DLD1 (cell line): ENCODE measurements around the gene COX7A2L.

Source experiments
- in situ Hi-C: cut with HindIII; loops from 2 replicates; pipeline ENCODE4 v1.10.0; 2017; ENCODE audit warnings: low sequenced_read_pairs

The COX7A2L gene

DNA sequence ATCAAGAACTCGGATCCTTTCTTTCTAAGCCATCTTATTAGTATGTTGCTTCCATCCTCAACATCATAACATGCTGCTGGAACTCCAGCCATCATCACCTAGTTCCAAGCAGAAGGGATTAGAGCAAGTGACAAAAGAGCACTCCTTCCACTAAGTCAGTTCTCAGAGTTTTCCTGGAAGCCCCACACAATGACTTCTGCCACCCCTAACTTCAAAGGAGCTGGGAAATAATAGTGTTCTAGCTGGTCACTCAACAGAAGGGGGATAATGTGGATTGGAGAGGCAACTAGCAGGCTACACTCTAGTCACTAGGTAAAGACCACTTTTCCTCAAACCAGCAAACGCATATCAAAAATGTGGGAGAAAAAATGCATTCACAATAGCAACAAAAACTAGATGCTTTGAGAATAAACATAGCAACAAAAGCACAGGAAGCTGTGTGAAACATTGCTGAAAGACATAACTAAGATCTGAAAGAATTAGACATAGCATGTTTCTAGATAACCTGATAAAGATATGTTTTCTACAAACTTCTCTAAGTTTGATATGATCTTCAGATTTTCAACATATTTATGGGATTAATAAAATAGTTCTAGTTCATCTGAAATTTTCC lies 39.5 kb downstream of the COX7A2L start:
- in situ Hi-C loops: no loop called here

DNA sequence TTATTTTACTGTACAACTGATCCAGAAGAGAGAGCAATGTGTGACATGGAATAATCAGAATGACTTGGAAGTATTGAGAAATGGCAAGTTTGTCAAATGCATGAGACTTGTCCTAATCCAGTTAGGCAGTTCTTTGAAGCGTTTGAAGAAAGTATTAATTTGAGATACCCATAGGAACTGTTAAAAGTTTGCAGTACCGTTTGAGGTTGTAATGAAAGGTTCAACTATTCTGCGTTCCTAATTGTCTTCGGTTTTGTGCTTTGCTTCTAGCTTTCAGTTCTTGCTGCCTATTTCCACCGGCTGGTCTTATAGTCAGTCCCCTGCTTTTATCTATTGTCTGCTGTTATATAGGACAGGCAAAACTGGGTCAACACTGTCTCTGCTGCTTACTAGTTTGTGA lies 41.8 kb downstream of the COX7A2L start:
- in situ Hi-C loops: no loop called here

DNA sequence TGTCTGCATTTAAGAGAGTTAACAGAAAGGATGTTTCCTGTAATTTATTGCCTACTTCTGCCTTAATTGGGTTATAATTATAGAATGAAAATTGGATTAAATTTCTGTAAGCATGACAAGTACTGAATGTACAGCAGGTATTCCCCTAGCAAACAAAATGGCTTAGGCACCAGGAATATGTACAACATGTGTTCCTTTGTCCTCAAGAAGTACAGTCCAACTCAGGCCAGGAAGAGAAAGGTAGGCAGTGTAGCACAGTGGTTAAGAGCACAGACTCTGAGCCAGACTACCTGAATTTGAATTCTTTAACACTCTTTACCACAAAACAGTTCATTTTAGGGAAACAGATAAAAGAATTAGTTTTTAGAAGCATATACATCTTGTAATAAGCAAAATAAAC lies 43.1 kb downstream of the COX7A2L start:
- in situ Hi-C loops: no loop called here

DNA sequence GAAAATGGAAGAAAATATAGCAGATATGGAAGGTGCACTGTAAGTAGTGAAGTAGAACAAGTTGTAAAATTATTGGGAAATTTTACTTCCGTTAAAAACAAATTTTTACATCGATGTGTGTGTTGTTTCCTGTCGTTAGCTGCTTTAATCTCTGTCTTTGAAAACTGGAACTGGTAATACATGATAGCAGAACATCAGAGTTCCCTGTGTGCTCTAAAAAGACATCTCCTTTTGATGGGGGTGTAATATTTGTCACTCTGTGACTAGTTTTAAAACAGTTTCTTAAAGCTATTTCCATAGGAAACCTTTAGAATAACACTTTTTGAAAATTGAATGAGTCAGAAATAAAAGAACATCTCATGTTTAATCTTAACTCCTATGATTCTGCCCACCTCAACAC lies 43.5 kb downstream of the COX7A2L start:
- in situ Hi-C loops: no loop called here

DNA sequence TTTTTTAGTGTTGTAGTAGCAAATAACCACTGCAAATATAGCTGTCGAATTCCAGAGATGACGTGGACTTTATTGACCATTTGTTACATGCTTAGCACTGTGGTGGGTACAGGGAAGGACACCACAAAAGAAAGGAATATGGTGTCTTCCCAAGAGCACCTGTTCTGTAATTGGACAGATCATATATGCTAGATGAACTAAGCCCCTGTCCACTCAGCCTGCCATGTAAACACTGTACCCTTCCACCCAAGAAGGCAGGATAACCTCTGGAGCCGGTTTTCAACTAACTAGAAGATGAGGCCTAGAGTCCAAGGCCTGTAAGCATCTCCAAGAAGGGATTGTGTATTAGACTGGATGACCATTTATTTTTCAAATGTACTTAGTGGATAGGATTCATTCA lies 44.1 kb downstream of the COX7A2L start:
- in situ Hi-C loops: no loop called here

DNA sequence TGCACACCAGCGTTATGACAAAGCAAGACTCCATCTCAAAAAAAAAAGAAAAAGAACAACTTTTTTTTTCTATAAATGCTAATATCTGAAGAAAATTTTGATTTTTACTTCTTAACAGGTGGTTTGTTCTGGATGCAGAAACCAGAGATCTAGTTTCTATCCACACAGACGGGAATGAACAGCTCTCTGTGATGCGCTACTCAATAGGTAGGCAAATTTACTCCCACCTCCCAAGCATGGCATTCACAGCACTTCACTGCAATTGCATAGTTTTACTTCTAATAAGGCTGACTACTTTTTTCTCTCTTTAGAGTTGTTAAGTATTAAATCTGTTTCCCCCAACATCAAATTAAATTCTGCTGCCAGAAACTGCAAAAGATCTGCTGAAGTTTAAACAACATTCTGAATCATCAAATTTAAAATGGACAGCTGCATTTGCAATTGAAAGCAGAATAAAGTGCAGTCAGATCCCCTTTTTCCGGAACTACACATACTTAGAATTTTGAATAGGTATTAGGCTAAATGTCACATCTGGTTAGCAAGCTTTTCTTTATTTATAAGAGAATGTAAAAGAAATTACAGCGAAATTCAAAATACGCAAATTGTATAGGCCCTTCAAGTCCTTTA lies 45.1 kb downstream of the COX7A2L start:
- in situ Hi-C loops: no loop called here

DNA sequence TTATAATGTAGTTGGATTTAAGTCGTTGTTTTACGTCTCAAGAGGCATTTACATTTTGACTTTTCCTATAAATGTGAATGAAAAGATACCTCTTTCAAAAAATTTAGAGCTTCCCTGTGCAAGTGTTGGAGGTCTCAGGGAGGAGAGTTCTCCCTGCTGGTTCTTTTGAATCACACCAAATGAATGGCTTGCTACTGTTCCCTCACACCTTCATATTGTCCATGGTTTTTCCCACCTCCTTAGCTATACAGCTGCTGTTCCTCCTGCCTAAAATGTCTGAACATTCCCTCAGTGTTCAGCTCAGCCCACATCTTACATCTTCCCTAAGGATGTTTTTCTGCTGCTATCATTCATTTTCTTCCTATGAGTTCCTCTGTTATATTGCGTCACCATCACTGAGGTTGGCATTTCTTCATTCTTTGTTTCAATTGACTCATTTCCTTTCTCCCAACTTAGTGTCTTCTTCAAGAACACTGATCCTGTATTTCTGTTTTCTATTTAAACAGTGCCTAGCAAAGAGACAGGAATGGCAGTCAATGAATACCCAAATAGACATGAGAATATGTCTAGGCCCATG lies 46.0 kb downstream of the COX7A2L start:
- in situ Hi-C loops: no loop called here

DNA sequence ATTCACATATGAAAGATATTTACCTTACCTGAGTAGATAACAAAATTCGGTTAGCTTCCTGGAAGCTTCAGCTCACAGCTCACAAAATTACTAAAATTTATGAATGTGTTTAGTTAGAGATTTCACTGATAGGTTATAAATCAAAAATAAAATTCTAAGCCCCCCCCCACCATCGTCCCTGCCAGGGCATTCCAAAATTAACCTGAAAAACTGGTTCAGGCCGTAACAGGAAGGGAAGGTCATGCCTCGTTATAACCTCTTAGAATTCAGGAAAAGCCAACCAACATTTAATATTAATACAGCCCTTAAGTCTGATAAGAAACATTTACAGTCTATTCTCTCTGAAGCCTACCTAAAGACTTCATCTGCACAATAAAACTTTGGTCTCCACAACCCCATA lies 48.9 kb downstream of the COX7A2L start:
- in situ Hi-C loops: no loop called here

DNA sequence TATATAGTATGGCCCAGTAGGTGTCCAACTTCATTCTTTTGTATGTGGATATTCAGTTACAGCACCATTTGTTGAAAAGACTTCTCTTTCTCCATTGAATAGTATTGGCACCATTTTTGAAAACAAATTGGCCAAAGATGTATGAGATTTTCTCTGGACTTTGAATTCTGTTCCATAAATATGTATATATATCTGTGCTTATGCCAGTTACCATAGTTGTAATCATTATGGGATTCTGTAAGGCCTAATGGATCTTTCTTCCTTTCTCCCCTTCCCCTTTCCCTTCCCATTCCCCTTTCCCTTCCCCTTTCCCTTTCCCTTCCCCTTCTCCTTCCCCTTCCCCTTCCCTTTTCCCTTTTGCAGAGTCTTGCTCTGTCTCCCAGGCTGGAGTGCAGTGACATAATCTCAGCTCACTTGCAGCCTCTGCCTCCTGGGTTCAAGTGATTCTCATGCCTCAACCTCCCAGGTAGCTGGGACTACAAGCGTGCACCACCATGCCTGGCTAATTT lies 51.0 kb downstream of the COX7A2L start:
- in situ Hi-C loops: no loop called here

DNA sequence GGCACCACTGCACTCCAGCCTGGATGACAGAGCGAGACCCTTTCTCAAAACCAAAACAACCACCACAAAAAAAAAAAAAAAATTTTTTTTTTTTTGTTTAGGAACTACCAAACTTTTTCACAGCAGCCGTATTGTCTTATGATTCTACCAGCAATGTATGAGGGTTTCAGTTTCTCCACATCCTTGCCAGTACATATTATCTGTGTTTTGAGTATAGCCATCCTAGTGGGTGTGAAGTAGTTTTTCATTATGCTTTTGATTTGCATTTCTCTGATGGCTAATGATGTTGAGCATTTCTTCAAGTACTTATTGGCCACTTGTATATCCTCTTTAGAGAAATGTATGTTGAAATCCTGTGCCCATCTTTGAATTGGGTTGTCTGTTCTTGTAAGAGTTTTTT lies 51.7 kb downstream of the COX7A2L start:
- in situ Hi-C loops: no loop called here

DNA sequence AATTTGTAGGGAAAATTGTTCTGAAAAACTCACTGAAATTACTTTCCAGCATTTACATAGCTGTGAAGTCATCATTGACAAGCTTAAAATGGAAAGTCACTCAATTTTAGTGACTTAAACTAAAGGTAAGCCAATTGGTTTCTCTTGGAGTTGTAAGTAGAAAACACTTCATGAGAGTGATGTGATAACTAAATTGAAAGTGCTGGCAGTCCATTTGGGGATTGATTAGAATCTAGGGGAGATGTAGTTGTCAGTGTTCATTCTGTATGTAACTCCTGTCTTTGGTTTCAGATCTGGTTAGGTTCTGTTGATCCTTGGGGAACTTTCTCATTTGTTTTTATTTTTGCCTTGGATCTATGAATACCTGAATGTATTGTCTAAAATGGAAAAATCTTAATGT lies 53.8 kb downstream of the COX7A2L start:
- in situ Hi-C loops: no loop called here

DNA sequence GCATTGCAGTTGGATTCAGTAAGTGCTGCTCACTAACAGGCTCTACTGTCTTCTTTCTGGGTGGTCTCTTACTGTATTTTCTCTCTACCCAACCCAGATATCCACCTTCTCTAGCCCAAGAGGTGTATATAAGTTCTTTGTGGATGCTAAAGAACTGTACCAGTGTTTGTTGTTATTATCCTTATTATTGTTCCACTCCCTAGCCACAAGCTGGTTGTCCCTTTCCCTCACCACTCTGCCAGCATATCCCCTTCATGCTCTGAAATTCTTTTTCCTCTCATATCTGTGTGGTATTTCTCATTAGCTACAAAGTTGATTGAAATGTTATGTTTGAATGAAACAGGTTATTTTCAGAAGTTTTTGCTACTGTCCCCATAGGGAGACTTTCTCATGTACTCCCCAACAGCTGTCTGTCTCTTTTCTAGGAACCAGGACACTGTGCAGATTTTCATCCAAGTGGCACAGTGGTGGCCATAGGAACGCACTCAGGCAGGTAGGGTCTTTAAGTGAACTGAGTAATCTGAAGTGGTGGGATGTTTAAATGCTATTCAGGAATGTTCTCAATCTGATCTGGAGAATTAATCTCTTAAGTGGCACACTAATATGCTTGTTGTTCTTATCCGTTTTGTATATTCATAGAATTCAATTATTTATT lies 56.8 kb downstream of the COX7A2L start:
- in situ Hi-C loops: no loop called here

DNA sequence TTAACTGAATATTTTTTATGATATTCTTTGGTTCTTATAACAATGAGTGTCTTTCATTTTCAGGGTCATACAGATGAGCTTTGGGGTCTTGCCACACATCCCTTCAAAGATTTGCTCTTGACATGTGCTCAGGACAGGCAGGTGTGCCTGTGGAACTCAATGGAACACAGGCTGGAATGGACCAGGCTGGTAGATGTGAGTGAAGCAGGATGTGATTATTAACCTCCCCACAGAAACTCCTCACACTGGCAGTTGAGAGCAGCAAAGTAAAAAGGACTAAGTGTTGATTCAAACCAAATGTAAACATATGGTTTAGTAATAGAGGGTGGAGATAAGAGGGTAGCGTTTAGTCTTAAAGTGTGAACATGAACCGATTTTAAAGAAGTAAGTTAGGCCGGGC lies 57.8 kb downstream of the COX7A2L start:
- in situ Hi-C loops: no loop called here

DNA sequence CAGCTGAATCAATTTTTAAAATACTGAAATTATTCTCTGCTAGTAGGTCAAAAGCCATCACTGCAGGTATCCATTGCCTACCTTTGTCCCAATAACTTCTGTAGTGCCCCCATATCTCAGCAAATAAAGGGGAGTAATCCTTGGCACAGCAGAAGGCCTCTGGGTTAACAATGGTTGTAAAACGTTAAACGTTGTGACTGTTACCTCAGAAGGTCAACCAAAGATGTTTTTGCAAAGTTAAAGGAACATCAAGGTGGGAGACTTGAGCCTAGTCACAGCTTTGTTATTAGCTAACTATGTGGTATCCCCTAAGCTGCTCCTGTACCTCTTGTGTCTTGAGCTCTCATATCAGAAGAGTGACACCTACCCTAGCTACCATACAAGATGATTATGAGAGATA lies 60.5 kb downstream of the COX7A2L start:
- in situ Hi-C loops: no loop called here
